ENCODE data around the gene GPRIN3. TPM values are rescaled to one million over a fixed set of nuclear protein-coding genes. Genes with fewer than 3 reads are reported as not detected.

The GPRIN3 gene
- total and polyA plus RNA-seq, 8 donors = 0.40 to 19.8 (median 10.5) TPM

DNA sequence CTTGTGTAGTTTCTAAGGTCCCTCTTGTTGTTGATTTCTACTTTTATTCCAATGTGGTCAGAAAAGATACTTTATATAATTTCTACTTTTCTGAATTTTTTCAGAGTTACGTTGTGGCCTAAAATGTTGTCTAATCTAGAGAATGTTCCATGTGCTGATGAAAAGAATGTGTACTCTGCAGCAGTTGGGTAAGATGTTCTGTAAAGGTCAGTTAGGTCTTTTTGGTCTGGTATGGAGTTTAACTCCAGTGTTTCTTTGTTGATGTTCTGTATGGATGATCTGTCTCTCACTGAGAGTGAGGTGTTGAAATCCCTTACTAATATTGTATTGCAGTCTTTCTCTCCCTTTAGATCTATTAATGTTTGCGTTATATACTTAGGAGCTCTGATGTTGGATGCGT, 37.0 kb upstream of the GPRIN3 start:
- Histone ChIP-seq H3K36me3 (no peaks in the 10 kb centered on the region), H3K27ac (no peak overlapping the region), H3K9me3 (peaks cover 0 to 10% (median 0%) of the 10 kb centered on the region in 4 donors), H3K27me3 (no peaks in the 10 kb centered on the region), H3K4me1 (no peaks in the 10 kb centered on the region), H3K4me3 (no peak overlapping the region)
- no peak for DNase-seq
- intact Hi-C loops (cut with DNase I; ENCODE audit: low total_unique reads) = no loop called here
- WGBS, 5 donors = 91 to 96% (median 93%) methylated on average over 3 of the region's 3 CpGs
- no peak for TF ChIP-seq POLR2A (IDR thresholded peaks at IDR 0.05)
- no peak for TF ChIP-seq EP300 (IDR thresholded peaks at IDR 0.05)
- TF ChIP-seq POLR2AphosphoS5 (IDR thresholded peaks at IDR 0.05) = no peak
- no peak for TF ChIP-seq CTCF (IDR thresholded peaks at IDR 0.05)

DNA sequence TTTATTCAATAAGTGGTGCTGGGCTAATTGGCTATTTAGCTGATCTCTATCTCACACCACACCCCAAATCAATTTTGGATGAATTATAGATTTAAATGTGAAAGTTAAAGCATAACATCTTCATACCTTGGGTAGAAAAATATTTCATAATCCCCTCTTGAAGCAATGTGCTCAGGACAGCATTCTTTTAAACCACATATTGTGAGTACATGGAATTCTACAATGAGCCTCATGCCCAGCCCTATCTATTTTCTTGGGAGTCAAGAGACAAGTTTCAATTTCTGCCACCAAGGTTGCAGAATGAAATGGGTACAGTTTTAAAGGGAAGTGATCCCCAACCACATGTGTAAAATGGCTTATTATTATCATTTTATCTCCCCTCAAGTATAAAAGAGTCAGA, 30.6 kb upstream of the GPRIN3 start:
- Histone ChIP-seq H3K4me1 (peaks cover 0 to 13% (median 3%) of the 10 kb centered on the region in 4 donors), H3K36me3 (no peaks in the 10 kb centered on the region), H3K9me3 (no peaks in the 10 kb centered on the region), H3K27ac (no peak overlapping the region), H3K27me3 (no peaks in the 10 kb centered on the region), H3K4me3 (no peak overlapping the region)
- intact Hi-C loops (cut with DNase I; ENCODE audit: low total_unique reads) = no loop called here
- DNase-seq = no peak
- TF ChIP-seq POLR2A (IDR thresholded peaks at IDR 0.05) = no peak
- TF ChIP-seq EP300 (IDR thresholded peaks at IDR 0.05) = no peak
- no peak for TF ChIP-seq POLR2AphosphoS5 (IDR thresholded peaks at IDR 0.05)
- TF ChIP-seq CTCF (IDR thresholded peaks at IDR 0.05) = no peak

GRCh38 chr4:89337681-89338080, 30.1 kb upstream of the GPRIN3 start:
- no peak overlapping the region for H3K27ac ChIP-seq
- intact Hi-C loops (cut with DNase I; ENCODE audit: low total_unique reads) = no loop called here
- H3K27me3 ChIP-seq = no peaks in the 10 kb centered on the region
- no peaks in the 10 kb centered on the region for H3K36me3 ChIP-seq
- H3K4me3 ChIP-seq = no peak overlapping the region
- TF ChIP-seq CTCF (IDR thresholded peaks at IDR 0.05) (no peak), POLR2A (IDR thresholded peaks at IDR 0.05) (no peak), EP300 (IDR thresholded peaks at IDR 0.05) (no peak), POLR2AphosphoS5 (IDR thresholded peaks at IDR 0.05) (no peak)
- peaks cover 0 to 13% (median 3%) of the 10 kb centered on the region in 4 donors for H3K4me1 ChIP-seq
- no peak for DNase-seq
- H3K9me3 ChIP-seq = no peaks in the 10 kb centered on the region
- 61 to 69% (median 64%) methylated on average over 2 of the region's 2 CpGs for WGBS, 5 donors

DNA sequence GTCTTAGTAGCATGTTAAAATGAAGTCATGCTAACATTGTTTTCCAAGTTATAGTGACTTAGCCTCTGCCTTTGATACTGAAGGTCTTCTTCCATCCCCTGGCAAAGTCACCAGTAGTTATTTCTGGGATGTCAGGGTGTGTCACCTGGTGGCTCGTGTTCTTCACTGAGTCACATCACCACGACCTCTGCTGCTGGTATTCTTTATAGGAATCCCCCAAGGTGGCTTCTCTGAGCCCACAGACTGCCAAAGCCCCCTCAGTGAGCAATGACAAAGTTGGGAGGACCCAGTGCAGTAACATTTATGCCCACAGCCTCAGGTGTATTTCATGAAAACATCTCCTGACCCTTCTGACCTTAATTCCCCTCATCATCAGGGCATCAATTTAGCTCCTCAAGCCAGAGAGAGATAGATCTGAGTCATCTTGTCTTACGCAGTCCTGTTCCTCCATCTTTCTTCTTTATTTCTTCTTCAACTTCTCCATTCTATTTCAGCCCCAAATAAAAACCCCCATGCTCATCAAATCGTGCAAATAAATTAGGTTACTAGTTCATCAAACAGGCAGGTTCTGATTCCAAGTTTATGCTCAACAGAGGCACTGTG, 29.3 kb upstream of the GPRIN3 start:
- H3K36me3 ChIP-seq = no peaks in the 10 kb centered on the region
- intact Hi-C loops (cut with DNase I; ENCODE audit: low total_unique reads) = no loop called here
- no peak overlapping the region for H3K27ac ChIP-seq
- H3K27me3 ChIP-seq = no peaks in the 10 kb centered on the region
- peaks cover 0 to 13% (median 3%) of the 10 kb centered on the region in 4 donors for H3K4me1 ChIP-seq
- no peak for TF ChIP-seq POLR2A (IDR thresholded peaks at IDR 0.05)
- TF ChIP-seq POLR2AphosphoS5 (IDR thresholded peaks at IDR 0.05) = no peak
- TF ChIP-seq CTCF (IDR thresholded peaks at IDR 0.05) = no peak
- TF ChIP-seq EP300 (IDR thresholded peaks at IDR 0.05) = no peak
- H3K4me3 ChIP-seq = no peak overlapping the region
- WGBS, 5 donors = 58 to 80% (median 73%) methylated on average over 4 of the region's 4 CpGs
- no peaks in the 10 kb centered on the region for H3K9me3 ChIP-seq
- DNase-seq = no peak

Data from stomach (tissue), 9 donors.